H9 (cell line): ENCODE measurements around the gene TPM2. TPM values are rescaled to one million over a fixed set of nuclear protein-coding genes. Genes with fewer than 3 reads are reported as not detected.

Experiments used
- DNase-seq: peaks from one replicate; pipeline ENCODE4 v3.0.0-alpha.2; 2017
- H2AFZ ChIP-seq: one replicate; pipeline ENCODE4 v1.6.1; 2013; ENCODE audit warnings: mild to moderate bottlenecking, low read length, control low read depth, moderate library complexity
- H2AK5ac ChIP-seq: 2 replicates; pipeline ENCODE4 v1.6.1; 2013; ENCODE audit warnings: low read length, control low read depth, mixed read lengths; ENCODE audit not compliant: insufficient read length
- H2BK120ac ChIP-seq: one replicate; pipeline ENCODE4 v1.6.1; 2013; ENCODE audit warnings: low read depth, mild to moderate bottlenecking, low read length, control low read depth, inconsistent platforms; ENCODE audit not compliant: poor library complexity, severe bottlenecking
- H2BK12ac ChIP-seq: 2 replicates; pipeline ENCODE4 v1.6.1; 2013; ENCODE audit warnings: low read length, control low read depth, mixed read lengths, low read depth; ENCODE audit not compliant: insufficient read length
- H2BK15ac ChIP-seq: 2 replicates; pipeline ENCODE4 v1.6.1; 2013; ENCODE audit warnings: low read depth, low read length, control low read depth
- H2BK20ac ChIP-seq: one replicate; pipeline ENCODE4 v1.6.1; 2013; ENCODE audit warnings: low read depth, mild to moderate bottlenecking, low read length, control low read depth, inconsistent platforms; ENCODE audit not compliant: poor library complexity, severe bottlenecking
- H2BK5ac ChIP-seq: 2 replicates; pipeline ENCODE4 v1.6.1; 2013; ENCODE audit warnings: low read length, control low read depth, mixed read lengths; ENCODE audit not compliant: insufficient read length
- H3K14ac ChIP-seq: 2 replicates; pipeline ENCODE4 v1.6.1; 2013; ENCODE audit warnings: low read length, control low read depth; ENCODE audit not compliant: insufficient read depth
- H3K18ac ChIP-seq: 2 replicates; pipeline ENCODE4 v1.6.1; 2013; ENCODE audit warnings: low read depth, mild to moderate bottlenecking, mixed read lengths, low read length, control low read depth; ENCODE audit not compliant: insufficient read length
- H3K23ac ChIP-seq: 2 replicates; pipeline ENCODE4 v1.6.1; 2013; ENCODE audit warnings: low read length, control low read depth, mixed read lengths, low read depth; ENCODE audit not compliant: insufficient read length
- H3K23me2 ChIP-seq: 2 replicates; pipeline ENCODE4 v1.6.1; 2013; ENCODE audit warnings: low read depth, mild to moderate bottlenecking, mixed read lengths, low read length, control low read depth; ENCODE audit not compliant: insufficient read length, poor library complexity, severe bottlenecking
- H3K27ac ChIP-seq: 2 replicates; pipeline ENCODE4 v1.5.1; 2013; ENCODE audit warnings: low read length, control low read depth, mixed read lengths, low read depth; ENCODE audit not compliant: insufficient read length
- H3K27me3 ChIP-seq: 2 replicates; pipeline ENCODE4 v1.6.1; 2013; ENCODE audit warnings: low read length, control low read depth, inconsistent platforms; ENCODE audit not compliant: insufficient read depth
- H3K4ac ChIP-seq: 2 replicates; pipeline ENCODE4 v1.6.1; 2013; ENCODE audit warnings: low read depth, mild to moderate bottlenecking, control low read depth, inconsistent platforms, low read length, moderate library complexity
- H3K4me1 ChIP-seq: 2 replicates; pipeline ENCODE4 v1.6.1; 2013; ENCODE audit warnings: low read length, control low read depth, inconsistent platforms; ENCODE audit not compliant: insufficient read depth
- H3K4me2 ChIP-seq: 2 replicates; pipeline ENCODE4 v1.6.1; 2013; ENCODE audit warnings: low read length, control low read depth, mixed read lengths; ENCODE audit not compliant: insufficient read length, insufficient read depth
- H3K56ac ChIP-seq: 2 replicates; pipeline ENCODE4 v1.6.1; 2013; ENCODE audit warnings: low read depth, mild to moderate bottlenecking, mixed read lengths, low read length, control low read depth; ENCODE audit not compliant: insufficient read length
- H3K79me1 ChIP-seq: 2 replicates; pipeline ENCODE4 v1.6.1; 2013; ENCODE audit warnings: low read depth, mild to moderate bottlenecking, moderate library complexity, low read length, control low read depth, inconsistent platforms; ENCODE audit not compliant: insufficient read depth, poor library complexity, severe bottlenecking
- H3K79me2 ChIP-seq: 2 replicates; pipeline ENCODE4 v1.6.1; 2013; ENCODE audit warnings: low read length, control low read depth, inconsistent platforms; ENCODE audit not compliant: insufficient read depth
- H3K9ac ChIP-seq: 2 replicates; pipeline ENCODE4 v1.6.1; 2013; ENCODE audit warnings: low read length, control low read depth, mixed read lengths; ENCODE audit not compliant: insufficient read length; ENCODE audit errors: extremely low read depth
- H3K9me3 ChIP-seq: one replicate; pipeline ENCODE4 v1.6.1; 2013; ENCODE audit warnings: low read depth, low read length, inconsistent platforms; ENCODE audit not compliant: control insufficient read depth
- H3T11ph ChIP-seq: one replicate; pipeline ENCODE4 v1.6.1; 2013; ENCODE audit warnings: mild to moderate bottlenecking, low read length, control low read depth, inconsistent platforms
- H4K20me1 ChIP-seq: one replicate; pipeline ENCODE4 v1.6.1; 2013; ENCODE audit not compliant: control insufficient read depth, insufficient read length, insufficient read depth
- H4K5ac ChIP-seq: 2 replicates; pipeline ENCODE4 v1.6.1; 2013; ENCODE audit warnings: low read depth, mild to moderate bottlenecking, mixed read lengths, low read length, control low read depth; ENCODE audit not compliant: insufficient read length
- H4K8ac ChIP-seq: replicated peaks from 2 replicates; pipeline ENCODE4 v1.6.1; 2013; ENCODE audit warnings: low read length, control low read depth, mixed read lengths, low read depth; ENCODE audit not compliant: insufficient read length
- H4K91ac ChIP-seq: 2 replicates; pipeline ENCODE4 v1.6.1; 2013; ENCODE audit warnings: low read depth, mild to moderate bottlenecking, moderate library complexity, mixed read lengths, low read length, control low read depth; ENCODE audit not compliant: insufficient read length
- H3K27ac Mint-ChIP-seq, 3 experiments: 2 replicates in 2 of 3; 3 replicates in 1 of 3; pipeline ENCODE4 v1.8.0; 2020 to 2021; ENCODE audit warnings: mixed read lengths in 3 of 3, mild to moderate bottlenecking in 1 of 3, moderate library complexity in 1 of 3
- H3K27me3 Mint-ChIP-seq: 2 replicates; pipeline ENCODE4 v1.8.0; 2021; ENCODE audit warnings: low read depth, mild to moderate bottlenecking, moderate library complexity, mixed read lengths
- H3K36me3 Mint-ChIP-seq, 3 experiments: 2 replicates in 2 of 3; 3 replicates in 1 of 3; pipeline ENCODE4 v1.8.0; 2020 to 2021; ENCODE audit warnings: low read depth in 3 of 3, mixed read lengths in 3 of 3; ENCODE audit not compliant: insufficient read depth in 1 of 3
- H3K4me1 Mint-ChIP-seq, 2 experiments: 2 replicates each; pipeline ENCODE4 v1.8.0; 2020; ENCODE audit warnings: mixed read lengths in 2 of 2
- H3K4me3 Mint-ChIP-seq, 2 experiments: 2 replicates in 1 of 2; 3 replicates in 1 of 2; pipeline ENCODE4 v1.8.0; 2020 to 2021; ENCODE audit warnings: mild to moderate bottlenecking in 2 of 2, mixed read lengths in 2 of 2, moderate library complexity in 1 of 2
- H3K9me3 Mint-ChIP-seq, 2 experiments: 2 replicates in 1 of 2; 3 replicates in 1 of 2; pipeline ENCODE4 v1.8.0; 2020; ENCODE audit warnings: mild to moderate bottlenecking in 2 of 2, mixed read lengths in 2 of 2, moderate library complexity in 1 of 2
- WGBS: extraction: QIAGEN DNeasy Blood & Tissue Kit; methylation state at CpG from one replicate; pipeline ENCODE4 v1.1.7; 2013; ENCODE audit warnings: missing lambda C conversion rate, low lambda C conversion rate, mixed read lengths; ENCODE audit not compliant: insufficient read length; ENCODE audit errors: extremely low coverage; 5-methylcytosine and 5-hydroxymethylcytosine counted together
- long read RNA-seq: library from polyadenylated mRNA; unstranded; transcript quantifications from one replicate; pipeline ENCODE4 v2.0.0, GENCODE V29; 2020
- total RNA-seq: library from RNA; stranded (reverse); gene quantifications from 2 replicates; pipeline ENCODE4 v1.2.1, GENCODE V29; 2021
- TF ChIP-seq, protein P1 (sequence below): fragments of 200-600 bp; sonication (generic); conservative IDR thresholded peaks from 3 replicates; pipeline ENCODE4 v1.8.0; 2021; ENCODE audit warnings: antibody characterized with exemption, mild to moderate bottlenecking

Gene TPM2
- 221 and 225 TPM in 2 replicates for total RNA-seq
- long read RNA-seq, transcript TPM2-211 (9 exons, 1,392 nt): minor isoform, 22 of 428 reads
- long read RNA-seq, transcript TPM2-203 (9 exons, 1,183 nt): minor isoform, 85 of 428 reads
- long read RNA-seq, transcript TPM2-201 (9 exons, 1,018 nt): major isoform, 198 of 428 reads
- long read RNA-seq, partial matches to known transcripts: 14 of 428 reads
- long read RNA-seq, other reads (novel, unspliced or antisense): 106 of 428 reads

DNA sequence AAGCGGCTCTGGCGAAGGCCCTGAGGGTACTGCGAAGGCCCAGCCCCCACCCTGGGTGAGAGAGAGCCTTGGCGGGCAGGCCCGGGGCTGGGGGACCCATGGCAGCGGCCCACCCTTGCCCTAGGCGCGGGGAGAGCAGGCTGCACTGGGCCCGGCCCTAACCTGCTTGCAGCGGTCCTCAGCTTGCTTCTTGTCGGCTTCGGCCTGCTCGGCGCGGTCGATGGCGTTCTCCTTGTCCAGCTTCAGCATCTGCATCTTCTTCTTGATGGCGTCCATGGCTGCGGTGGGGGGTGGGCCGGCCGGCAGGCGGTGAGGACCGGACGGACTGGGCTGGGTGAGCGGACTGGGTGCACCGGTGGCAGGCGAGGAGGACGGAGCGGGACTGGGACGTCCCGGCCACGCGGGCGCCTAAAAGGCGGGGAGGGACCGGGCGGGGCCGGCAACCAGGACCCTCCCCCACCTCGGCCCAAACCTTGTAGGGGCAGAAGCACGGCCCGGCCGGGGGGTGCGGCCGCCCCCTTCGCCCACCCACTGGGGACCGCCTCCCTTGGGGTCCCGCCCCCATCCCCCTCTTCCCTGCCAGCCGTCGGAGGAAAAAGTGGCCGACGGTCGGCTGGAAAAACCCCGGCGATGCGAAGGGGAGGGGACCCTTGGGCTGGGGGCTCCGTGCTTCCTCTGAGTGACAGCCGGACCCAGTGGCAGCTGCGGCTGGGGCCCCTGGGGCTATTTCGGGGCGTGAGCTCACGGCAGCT is at the start of gene TPM2:
TSS of gene TPM2 (minus strand) at position 384 of the 752 bp plus-strand sequence. CDS start at position 276, 108 bp downstream.
- no peak within 1 kb of the TSS for H3T11ph ChIP-seq
- no peaks in the 10 kb centered on the region for H4K20me1 ChIP-seq
- peak within 1 kb of the TSS; percentile 67 for H3K4me2 ChIP-seq
- H3K56ac ChIP-seq: no peak within 1 kb of the TSS
- no peaks in the 10 kb centered on the region; the same call in 1 of the 2 replicates for H3K79me2 ChIP-seq
- no peak within 1 kb of the TSS for H4K91ac ChIP-seq
- no peak within 1 kb of the TSS for H3K27ac ChIP-seq
- no peak within 1 kb of the TSS for H3K23ac ChIP-seq
- no CpG with 5 or more reads among the region's 61 CpGs for WGBS
- H3K14ac ChIP-seq: peak within 1 kb of the TSS; percentile 81
- Mint-ChIP-seq H3K27me3 (no peaks in the 10 kb centered on the region; the same call in 1 of the 2 replicates), H3K9me3 (peaks cover 0 to 2% of the 10 kb centered on the region in 2 experiments; a peak in 2 of 5 replicates), H3K36me3 (peaks cover 18 to 40% (median 34%) of the 10 kb centered on the region in 3 experiments), H3K27ac (peak within 1 kb of the TSS; percentile 70 to 91 (median 84); a peak in 4 of 7 replicates), H3K4me3 (peak within 1 kb of the TSS; percentile 84 to 93), H3K4me1 (peaks cover 27 to 30% of the 10 kb centered on the region in 2 experiments)
- no peak within 1 kb of the TSS for H2BK12ac ChIP-seq
- no peak within 1 kb of the TSS for H2BK120ac ChIP-seq
- H2AK5ac ChIP-seq: no peak within 1 kb of the TSS
- H4K5ac ChIP-seq: no peak within 1 kb of the TSS
- no peaks in the 10 kb centered on the region for H3K79me1 ChIP-seq
- H4K8ac ChIP-seq: no peak within 1 kb of the TSS
- H2BK5ac ChIP-seq: no peak within 1 kb of the TSS
- no peaks in the 10 kb centered on the region for H3K9me3 ChIP-seq
- no peaks in the 10 kb centered on the region for H3K27me3 ChIP-seq
- H3K18ac ChIP-seq: peak within 1 kb of the TSS; percentile 59
- peak; percentile 87 for DNase-seq
- H2BK20ac ChIP-seq: no peak within 1 kb of the TSS
- H3K23me2 ChIP-seq: peaks cover 6% of the 10 kb centered on the region
- H3K4me1 ChIP-seq: peaks cover 3% of the 10 kb centered on the region; the same call in 1 of the 2 replicates
- no peak within 1 kb of the TSS for H2BK15ac ChIP-seq
- TF ChIP-seq, protein P1, sequence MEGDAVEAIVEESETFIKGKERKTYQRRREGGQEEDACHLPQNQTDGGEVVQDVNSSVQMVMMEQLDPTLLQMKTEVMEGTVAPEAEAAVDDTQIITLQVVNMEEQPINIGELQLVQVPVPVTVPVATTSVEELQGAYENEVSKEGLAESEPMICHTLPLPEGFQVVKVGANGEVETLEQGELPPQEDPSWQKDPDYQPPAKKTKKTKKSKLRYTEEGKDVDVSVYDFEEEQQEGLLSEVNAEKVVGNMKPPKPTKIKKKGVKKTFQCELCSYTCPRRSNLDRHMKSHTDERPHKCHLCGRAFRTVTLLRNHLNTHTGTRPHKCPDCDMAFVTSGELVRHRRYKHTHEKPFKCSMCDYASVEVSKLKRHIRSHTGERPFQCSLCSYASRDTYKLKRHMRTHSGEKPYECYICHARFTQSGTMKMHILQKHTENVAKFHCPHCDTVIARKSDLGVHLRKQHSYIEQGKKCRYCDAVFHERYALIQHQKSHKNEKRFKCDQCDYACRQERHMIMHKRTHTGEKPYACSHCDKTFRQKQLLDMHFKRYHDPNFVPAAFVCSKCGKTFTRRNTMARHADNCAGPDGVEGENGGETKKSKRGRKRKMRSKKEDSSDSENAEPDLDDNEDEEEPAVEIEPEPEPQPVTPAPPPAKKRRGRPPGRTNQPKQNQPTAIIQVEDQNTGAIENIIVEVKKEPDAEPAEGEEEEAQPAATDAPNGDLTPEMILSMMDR: no peak
- no peak within 1 kb of the TSS for H3K4ac ChIP-seq
- no peak within 1 kb of the TSS for H2AFZ ChIP-seq
- peak within 1 kb of the TSS; percentile 36 for H3K9ac ChIP-seq
